ENCODE measurements around the gene EIF4ENIF1.
"Not testable (repeated sequence)": the region's sequence is repeated elsewhere in the genome, so short reads cannot be mapped to it uniquely, and the experiment has no call there.

Gene EIF4ENIF1

DNA sequence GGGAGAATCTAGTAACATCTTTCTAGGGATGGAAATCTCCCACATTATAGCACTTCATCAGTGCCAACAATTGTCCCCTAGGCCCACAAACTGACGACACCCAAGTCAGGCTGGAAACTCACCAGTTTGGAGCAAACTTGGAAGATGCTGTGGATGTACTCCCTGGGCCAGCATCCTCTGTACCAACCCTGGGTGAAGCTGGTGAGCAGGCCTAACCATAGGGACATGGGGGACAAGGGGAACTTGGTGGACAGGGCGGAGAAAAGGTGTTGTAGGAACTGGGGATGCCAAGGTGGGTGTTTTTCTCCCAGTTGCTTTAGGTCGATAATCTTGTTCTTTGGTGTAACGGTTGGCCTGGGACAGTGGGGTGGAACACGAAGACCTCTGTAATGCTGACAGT is 48.0 kb downstream of the EIF4ENIF1 start:
- no peak for DNase-seq (ENCODE audit: low spot score)

DNA sequence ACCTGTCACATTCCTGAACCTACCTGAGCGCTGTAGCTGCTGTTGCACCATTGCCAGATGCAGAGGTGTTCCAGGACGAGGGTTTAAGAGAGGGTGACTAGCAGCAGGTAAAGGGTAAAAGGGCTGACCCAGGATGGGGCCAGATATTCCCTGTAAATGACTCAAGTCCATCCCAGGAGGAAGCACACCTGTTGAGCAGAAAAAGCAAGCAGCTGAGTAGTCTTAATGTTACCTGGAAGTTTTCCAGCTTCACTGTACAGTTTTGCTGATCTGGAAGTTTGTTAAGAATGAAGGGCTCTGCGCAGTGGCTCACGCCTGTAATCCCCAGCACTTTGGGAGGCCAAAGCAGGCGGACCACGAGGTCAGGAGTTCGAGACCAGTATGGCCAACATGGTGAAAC is 49.0 kb downstream of the EIF4ENIF1 start:
- DNase-seq (ENCODE audit: low spot score), result no peak

DNA sequence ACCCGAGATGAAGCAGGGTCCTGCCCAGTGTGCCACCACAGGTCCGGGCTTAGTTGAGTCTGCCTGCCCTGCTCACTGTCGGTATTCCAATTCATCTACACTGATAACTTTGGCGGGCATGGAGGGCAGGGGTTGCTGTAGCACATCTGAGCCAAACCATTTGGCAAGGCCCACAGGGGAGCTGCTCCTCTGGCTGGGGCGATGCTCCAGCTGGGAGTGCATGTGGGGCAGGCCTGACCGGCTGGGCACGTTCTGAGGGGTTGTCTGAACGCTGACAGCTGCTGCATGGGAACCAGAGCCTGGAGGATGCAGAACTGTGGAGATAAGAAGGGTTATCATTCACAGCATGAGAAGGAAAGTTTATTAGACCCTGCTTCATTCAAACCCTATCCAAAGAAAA is 49.8 kb downstream of the EIF4ENIF1 start:
- no peak for DNase-seq (ENCODE audit: low spot score)

DNA sequence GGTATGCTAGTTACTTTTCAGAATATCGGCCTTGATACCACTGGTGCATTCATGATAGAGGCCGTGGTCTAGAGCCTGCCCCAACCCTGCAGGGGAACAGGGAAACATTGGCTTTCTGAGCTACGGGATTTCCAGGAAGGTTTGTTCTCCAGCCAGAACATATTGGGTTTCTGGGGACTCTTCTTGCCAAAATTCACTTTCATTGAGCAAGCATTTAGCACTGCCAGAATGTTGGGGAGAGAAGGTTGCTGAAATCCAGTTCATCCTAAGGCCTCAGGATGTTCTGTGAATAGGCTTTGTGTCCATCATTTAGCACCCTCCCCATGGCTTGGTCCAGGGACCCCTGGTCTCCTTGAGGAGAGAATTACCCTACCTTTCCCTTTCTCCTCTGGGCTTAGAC is 53.5 kb downstream of the EIF4ENIF1 start:
- DNase-seq (ENCODE audit: low spot score), result no peak

DNA sequence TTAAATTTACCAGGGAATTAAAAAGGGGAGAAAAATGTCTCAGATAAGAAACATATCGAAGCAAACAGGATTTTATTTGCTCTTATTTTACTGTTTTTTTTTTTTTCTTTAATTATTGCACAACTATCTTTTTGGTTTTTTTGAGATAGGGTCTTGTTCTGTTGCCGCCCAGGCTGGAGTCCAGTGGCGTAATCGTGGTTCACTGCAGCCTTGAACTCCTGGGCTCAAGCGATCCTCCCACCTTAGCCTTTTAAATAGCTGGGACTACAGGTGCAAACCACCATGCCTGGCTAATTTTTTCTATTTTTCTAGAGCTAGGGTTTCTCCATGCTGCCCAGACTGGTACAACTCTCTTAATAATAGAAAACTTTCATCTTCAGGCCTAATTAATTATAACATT is 57.7 kb downstream of the EIF4ENIF1 start:
- no peak for DNase-seq (ENCODE audit: low spot score)

DNA sequence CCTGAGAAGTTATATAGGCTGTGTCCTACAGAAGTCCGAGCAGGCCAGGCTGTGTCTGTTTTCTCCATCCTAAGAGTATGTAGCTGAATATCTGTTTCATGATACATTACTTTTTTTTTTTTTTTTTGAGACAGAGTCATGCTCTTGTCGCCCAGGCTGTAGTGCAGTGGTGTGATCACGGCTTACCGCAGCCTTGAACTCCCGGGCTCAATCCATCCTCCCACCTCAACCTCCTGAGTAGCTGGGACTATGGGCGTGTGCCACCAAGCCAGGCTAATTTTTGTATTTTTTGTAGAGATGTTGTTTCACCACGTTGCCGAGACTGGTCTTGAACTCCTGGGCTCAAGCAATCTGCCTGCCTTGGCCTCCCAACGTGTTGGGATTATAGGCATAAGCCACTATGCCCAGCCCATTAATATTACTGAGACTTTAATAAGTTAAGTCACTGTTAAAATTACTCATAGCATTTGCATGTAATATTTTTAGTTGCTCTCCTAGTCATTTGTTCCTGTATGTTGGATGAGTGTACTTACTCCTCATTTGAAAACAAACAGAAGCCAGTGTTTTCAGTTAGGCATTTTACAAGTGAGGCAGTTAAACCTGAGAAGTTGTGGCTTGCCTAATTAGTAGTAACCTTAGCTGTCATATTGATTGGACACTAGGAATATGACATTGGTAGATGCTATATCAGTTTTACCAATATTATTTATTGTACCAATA is 64.2 kb downstream of the EIF4ENIF1 start:
- DNase-seq (ENCODE audit: low spot score), result no peak

DNA sequence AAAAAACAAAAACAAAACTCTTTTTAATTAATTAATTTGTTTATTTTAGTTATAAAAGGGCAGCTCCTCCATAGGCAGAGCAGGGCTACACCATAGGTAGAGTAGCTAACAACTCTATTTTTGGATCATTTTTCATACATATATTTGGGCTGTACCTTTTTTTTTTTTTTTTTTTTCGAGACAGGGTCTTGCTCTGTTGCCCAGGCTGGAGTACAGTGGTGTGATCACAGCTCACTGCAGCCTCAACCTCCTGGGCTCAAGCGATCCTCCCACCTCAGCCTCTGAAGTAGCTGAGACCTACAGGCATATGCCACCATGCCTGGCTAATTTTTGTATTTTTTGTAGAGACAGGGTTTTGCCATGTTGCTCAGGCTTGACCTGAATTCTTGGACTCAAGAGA is 87.3 kb downstream of the EIF4ENIF1 start:
- not testable (repeated sequence) for DNase-seq (ENCODE audit: low spot score)

DNA sequence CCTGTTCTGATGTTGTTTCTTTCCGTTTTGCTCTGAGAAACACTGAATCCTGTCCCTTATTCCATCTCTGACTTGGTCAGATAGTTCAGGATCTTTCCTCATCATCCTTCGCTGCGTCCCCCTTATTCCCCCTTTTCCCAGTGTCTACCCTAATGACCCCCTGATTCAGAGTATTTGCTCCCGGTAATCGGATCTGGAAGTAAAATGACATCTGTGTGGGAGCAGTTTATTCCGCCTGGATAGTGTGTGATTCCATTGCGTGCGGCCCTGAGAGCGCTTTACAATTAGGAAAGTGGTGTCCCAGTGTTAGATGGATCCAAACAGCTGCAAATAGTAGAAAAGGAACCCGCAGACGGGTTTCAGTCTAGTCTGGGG is 89.6 kb downstream of the EIF4ENIF1 start:
- peak; percentile 45 for DNase-seq (ENCODE audit: low spot score)

DNA sequence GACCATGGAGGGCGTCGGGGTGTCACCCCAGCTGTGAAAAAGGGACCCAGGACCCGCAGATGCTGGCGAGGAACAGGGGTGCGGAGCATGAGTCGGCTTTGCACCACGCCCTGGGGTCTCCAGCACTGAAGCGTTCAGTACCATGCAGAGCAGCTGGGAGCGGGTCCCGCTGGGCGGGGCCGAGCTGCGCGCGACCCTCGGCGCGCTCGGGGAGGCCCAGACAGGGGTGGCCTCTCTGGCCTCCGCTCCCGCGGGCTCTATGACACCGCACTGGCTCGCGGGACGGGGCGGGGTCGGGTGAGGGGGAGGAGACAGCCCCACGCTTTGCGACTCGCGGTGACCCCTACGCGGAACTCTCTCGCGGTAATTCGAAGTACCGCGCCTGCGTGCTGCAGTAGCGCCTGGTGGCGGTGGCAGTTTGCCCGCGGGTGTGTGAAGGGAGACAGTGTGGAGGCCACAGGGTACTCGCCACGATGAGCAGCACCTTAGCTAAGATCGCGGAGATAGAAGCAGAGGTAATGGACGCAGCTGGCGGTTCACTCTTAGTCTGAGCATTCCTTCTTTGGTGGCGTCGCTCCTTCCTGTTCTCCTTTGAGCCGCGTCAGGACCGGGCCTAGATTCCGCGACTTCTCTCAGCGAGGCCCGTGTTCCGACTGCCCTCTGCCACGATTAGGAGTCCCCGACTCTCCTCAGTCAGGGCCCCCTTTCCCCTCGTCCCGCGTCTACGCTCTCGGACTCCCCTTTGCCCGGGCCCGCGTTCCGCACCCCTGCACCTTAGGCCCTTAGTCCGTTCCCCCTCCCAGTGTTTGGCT is 90.2 kb downstream of the EIF4ENIF1 start, which contains the start of gene DRG1:
DRG1 (plus strand) TSS at position 394 of the 812 bp plus-strand sequence; CDS start at position 474, 80 bp downstream.
- DNase-seq (ENCODE audit: low spot score), result peak; percentile 100

DNA sequence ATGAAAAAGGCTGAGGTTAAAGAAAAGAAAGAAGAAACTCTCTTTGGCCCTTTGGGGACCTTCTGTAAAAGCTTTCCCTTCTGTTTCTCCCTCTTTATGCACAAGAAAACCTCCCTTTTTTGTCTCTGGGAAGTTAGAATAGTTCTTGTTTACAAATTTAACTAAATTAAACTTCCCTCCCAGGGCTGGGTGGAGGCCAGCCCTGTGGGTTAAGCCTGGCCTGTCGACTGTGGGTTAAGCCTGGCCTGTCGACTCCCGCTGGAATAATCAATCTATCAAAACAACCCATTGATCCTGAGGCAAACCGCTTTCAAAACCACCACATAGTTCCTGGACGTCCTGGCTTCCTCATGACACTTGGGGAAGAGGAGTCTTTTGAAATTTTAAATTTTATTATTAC is 91.4 kb downstream of the EIF4ENIF1 start:
- peak; percentile 29 for DNase-seq (ENCODE audit: low spot score)

DNA sequence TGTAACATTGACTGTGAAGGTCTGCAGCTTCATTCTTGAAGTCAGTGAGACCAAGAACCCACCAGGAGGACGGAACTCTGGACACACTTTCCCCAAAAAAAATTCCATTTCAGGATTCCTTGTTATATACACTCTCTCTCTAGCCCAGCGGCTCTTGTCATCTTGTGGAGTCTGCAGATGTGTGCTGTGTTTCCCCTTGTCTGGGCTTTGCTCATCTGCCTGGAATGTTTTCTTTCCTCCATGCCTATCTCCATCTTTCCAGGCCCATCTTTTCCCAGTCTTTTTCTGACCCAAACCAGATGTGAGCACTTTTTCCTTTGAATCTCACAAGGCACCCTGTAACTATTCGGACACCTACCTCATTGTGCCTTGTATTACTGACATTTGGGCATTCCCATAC is 95.3 kb downstream of the EIF4ENIF1 start:
- DNase-seq (ENCODE audit: low spot score), result no peak

DNA sequence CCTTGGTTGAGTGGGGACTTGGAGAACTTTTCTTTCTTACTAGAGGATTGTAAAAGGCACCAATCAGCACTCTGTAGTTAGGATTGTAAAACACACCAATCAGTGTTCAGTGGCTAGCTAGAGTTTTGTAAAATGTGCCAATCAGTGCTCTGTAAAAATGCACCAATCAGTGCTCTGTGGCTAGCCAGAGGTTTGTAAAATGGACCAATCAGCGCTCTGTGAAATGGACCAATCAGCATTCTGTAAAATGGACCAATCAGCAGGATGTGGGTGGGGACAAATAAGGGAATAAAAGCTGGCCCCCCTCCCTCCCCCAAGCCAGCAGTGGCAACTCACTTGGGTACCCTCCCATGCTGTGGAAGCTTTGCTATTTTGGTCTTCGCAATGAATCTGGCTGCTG is 95.7 kb downstream of the EIF4ENIF1 start:
- no peak for DNase-seq (ENCODE audit: low spot score)
